Activated T-cell treated with anti-CD3 and anti-CD28 coated beads, Interleukin-2, amount 50 U/mL, for 24 hours (primary cell): Measurements from ENCODE around the gene DST.
"Not testable (repeated sequence)": the region's sequence is repeated elsewhere in the genome, so short reads cannot be mapped to it uniquely, and the experiment has no call there.

ENCODE experiments used
- DNase-seq: peaks from one replicate; pipeline ENCODE4 v3.0.0-alpha.2; 2020
- H3K27ac Mint-ChIP-seq: 2 replicates; pipeline ENCODE4 v1.8.0; 2020; ENCODE audit warnings: mild to moderate bottlenecking, mixed read lengths
- H3K27me3 Mint-ChIP-seq: 2 replicates; pipeline ENCODE4 v1.8.0; 2020; ENCODE audit warnings: mixed read lengths
- H3K36me3 Mint-ChIP-seq: 2 replicates; pipeline ENCODE4 v1.8.0; 2020; ENCODE audit warnings: low read depth, mixed read lengths
- H3K4me1 Mint-ChIP-seq: 2 replicates; pipeline ENCODE4 v1.8.0; 2020; ENCODE audit warnings: low read depth, mixed read lengths
- H3K4me3 Mint-ChIP-seq: 2 replicates; pipeline ENCODE4 v1.8.0; 2020; ENCODE audit warnings: mild to moderate bottlenecking, moderate library complexity, mixed read lengths
- H3K9me3 Mint-ChIP-seq: 2 replicates; pipeline ENCODE4 v1.8.0; 2020; ENCODE audit warnings: mixed read lengths

The DST gene

DNA sequence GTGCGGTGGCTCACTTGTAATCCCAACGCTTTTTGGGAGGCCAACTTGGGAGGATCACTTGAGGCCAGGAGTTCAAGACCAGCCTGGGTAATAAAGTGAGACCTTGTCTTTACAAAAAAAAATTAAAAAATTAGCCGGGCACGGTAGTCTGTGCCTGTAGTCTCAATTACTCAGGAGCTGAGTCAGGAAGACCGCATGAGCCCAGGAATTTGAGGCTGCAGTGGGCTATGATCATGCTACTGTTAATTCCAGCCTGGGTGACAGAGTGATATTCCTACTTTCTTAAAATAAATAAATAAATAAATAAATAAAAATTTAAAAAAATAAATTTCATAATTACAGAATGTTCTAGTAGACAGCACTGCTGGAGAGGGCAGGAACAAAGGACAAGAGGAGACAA is 62.4 kb downstream of the DST start:
- no peak for DNase-seq
- no peak overlapping the region for H3K4me3 Mint-ChIP-seq
- no peaks in the 10 kb centered on the region for H3K36me3 Mint-ChIP-seq
- no peaks in the 10 kb centered on the region for H3K4me1 Mint-ChIP-seq
- H3K9me3 Mint-ChIP-seq = no peaks in the 10 kb centered on the region
- H3K27ac Mint-ChIP-seq = no peak overlapping the region
- H3K27me3 Mint-ChIP-seq = peaks cover 2% of the 10 kb centered on the region

DNA sequence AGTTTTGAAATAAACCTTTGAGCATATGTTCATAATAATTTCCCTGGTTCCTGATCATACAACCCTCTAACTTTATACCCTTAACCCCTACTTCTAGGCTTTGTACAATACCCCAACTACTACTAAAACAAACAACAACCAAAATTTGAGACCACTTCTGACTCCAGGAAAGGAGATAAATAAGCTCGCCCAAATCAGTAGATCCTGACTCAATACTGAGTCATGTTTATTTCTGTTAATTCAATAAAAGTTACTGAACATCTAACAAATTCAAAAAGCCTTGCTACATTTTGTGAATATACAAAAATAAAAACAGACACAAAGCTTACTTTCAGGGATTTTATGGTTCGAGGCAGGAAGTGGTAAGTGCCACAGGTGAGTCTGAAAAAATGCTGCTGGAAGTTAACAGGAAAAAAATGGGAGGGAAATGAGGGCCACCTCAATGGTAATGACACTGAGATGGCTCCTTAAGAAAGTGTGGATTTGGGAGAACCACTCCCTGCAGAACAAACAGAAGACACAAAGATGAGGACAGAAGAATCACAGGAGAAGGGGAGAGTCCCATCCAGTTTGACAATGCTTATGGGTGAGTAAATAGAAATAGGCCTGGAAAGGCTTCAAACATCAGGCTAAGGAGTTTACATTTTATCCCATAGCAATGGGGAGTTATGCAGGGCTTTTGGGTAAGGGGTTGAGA is 63.4 kb downstream of the DST start:
- Mint-ChIP-seq H3K27me3 (peaks cover 2% of the 10 kb centered on the region), H3K4me3 (no peak overlapping the region), H3K9me3 (no peaks in the 10 kb centered on the region)

DNA sequence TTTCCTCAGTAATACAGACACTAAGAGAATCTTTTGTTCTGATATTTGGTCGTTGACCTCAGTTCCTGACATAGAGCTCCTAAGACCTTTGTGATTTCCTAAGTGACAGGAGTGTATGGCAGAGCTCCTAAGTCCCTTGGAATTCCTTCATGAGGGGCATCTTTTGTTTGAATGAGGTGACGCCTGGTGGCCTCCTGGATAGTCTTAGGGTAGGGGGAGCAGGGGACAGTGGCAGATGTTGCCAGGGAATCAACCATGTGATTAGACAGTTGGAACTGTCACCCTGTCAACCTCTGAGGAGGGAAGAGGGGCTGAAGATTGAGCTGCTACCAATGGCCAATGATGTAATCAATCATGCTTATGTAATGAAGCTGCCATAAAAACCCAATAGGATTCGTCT is 67.0 kb downstream of the DST start:
- DNase-seq = no peak
- H3K4me3 Mint-ChIP-seq = no peak overlapping the region
- peaks cover 4% of the 10 kb centered on the region for H3K27me3 Mint-ChIP-seq
- no peaks in the 10 kb centered on the region for H3K36me3 Mint-ChIP-seq
- H3K27ac Mint-ChIP-seq = no peak overlapping the region
- no peaks in the 10 kb centered on the region for H3K4me1 Mint-ChIP-seq
- no peaks in the 10 kb centered on the region for H3K9me3 Mint-ChIP-seq

More for the DNA sequence above, 63.4 kb downstream of the DST start:
- Mint-ChIP-seq H3K36me3 (no peaks in the 10 kb centered on the region), H3K4me1 (no peaks in the 10 kb centered on the region), H3K27ac (no peak overlapping the region)
- DNase-seq = no peak

DNA sequence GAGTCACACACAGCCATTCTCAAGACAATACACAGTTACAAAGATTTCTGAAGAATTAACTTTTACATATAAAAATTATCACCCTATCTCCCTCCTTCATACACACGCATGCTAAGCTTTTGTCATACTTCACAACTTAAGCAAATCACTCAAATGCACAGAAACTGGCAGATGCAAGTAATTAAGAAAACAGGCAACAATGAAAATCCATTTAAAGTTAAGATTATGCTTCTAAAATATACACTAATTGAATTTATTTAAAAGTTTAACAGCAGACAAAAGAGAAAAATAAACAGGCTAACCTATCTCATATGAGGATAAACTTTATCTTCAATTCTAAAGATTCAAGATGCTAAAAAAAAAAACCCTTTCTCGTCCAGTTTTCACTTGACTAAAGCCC is 68.4 kb downstream of the DST start:
- H3K4me1 Mint-ChIP-seq = no peaks in the 10 kb centered on the region
- H3K4me3 Mint-ChIP-seq = no peak overlapping the region
- no peaks in the 10 kb centered on the region for H3K9me3 Mint-ChIP-seq
- no peak overlapping the region for H3K27ac Mint-ChIP-seq
- peaks cover 4% of the 10 kb centered on the region for H3K27me3 Mint-ChIP-seq
- no peak for DNase-seq
- no peaks in the 10 kb centered on the region for H3K36me3 Mint-ChIP-seq

GRCh38 chr6:56573624-56574023 is 69.1 kb downstream of the DST start:
- Mint-ChIP-seq H3K4me3 (no peak overlapping the region), H3K36me3 (no peaks in the 10 kb centered on the region), H3K27me3 (peaks cover 4% of the 10 kb centered on the region), H3K27ac (no peak overlapping the region), H3K4me1 (no peaks in the 10 kb centered on the region), H3K9me3 (no peaks in the 10 kb centered on the region)
- DNase-seq = no peak

- no peak for DNase-seq
- no peaks in the 10 kb centered on the region for H3K9me3 Mint-ChIP-seq
- H3K4me1 Mint-ChIP-seq = no peaks in the 10 kb centered on the region
- H3K27me3 Mint-ChIP-seq = peaks cover 4% of the 10 kb centered on the region
- no peak overlapping the region for H3K4me3 Mint-ChIP-seq
- no peaks in the 10 kb centered on the region for H3K36me3 Mint-ChIP-seq
- no peak overlapping the region for H3K27ac Mint-ChIP-seq
Measured at GRCh38 chr6:56572788-56573471, 69.8 kb downstream of the DST start.

DNA sequence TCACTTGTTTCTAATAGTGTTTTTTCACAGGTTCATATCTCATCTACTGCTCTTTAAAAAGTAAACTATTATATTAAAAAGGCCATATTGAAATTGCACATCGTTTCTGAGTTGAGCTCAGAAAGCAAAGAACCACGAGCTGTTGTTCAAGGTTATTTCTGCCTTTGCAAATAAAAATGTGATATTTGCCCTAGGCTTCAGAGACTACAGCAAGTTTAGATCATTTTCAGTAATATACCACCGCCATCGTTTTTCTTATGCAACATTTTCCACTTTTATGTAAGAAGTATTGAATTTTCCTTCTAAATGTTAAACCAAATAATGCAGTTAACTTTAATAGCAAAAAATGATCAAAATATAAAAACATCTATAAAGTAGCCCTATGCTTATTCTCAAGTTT is 71.1 kb downstream of the DST start:
- H3K4me1 Mint-ChIP-seq = no peaks in the 10 kb centered on the region
- DNase-seq = no peak
- peaks cover 4% of the 10 kb centered on the region for H3K27me3 Mint-ChIP-seq
- H3K27ac Mint-ChIP-seq = no peak overlapping the region
- H3K4me3 Mint-ChIP-seq = no peak overlapping the region
- no peaks in the 10 kb centered on the region for H3K36me3 Mint-ChIP-seq
- H3K9me3 Mint-ChIP-seq = no peaks in the 10 kb centered on the region

DNA sequence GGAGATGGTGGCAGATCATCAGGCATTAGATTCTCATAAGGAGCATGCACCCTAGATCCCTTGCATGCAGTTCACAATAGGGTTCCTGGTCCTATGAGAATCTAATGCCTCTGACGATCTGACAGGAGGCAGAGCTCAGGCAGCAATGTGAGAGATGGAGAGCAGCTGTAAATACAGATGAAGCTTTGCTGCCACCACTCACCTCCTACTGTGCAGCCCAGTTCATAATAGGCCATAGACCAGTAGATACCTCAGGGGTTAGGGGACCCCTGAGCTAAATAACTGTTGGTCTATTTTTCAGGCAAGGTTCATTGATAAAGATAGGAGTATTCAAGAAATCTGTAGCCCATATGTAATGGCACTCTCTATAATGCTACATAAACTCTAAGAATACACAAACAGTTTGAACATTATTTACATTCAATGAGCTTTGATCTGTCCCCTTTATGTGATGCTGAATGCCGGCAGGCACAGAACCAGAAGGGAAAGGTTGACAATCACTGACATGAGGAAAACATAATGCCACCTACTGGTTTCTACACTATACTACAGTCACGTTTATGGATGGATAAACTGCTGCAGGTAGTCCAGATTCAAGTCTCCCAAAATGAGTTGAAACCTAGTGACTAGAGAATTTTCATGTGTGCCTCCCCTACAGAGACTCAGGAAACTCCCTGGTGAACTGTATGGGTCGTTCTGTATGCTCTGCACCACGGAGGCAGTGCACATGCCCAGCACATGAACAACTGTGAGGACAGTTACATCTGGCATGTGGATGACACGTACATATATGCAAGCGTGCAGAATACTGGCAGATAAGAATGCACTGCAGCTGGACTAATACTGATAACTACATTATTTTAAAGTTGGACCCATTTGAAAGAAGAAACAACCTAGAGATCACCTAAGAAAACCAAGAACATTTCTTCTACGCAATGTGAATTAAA is 72.0 kb downstream of the DST start:
- Mint-ChIP-seq H3K27ac (no peak overlapping the region), H3K27me3 (peaks cover 3% of the 10 kb centered on the region), H3K4me3 (no peak overlapping the region), H3K36me3 (no peaks in the 10 kb centered on the region), H3K9me3 (no peaks in the 10 kb centered on the region), H3K4me1 (no peaks in the 10 kb centered on the region)
- DNase-seq = no peak

- H3K27ac Mint-ChIP-seq = no peak overlapping the region
- no peaks in the 10 kb centered on the region for H3K27me3 Mint-ChIP-seq
- no peaks in the 10 kb centered on the region for H3K4me1 Mint-ChIP-seq
- H3K4me3 Mint-ChIP-seq = no peak overlapping the region
- no peaks in the 10 kb centered on the region for H3K36me3 Mint-ChIP-seq
- no peaks in the 10 kb centered on the region for H3K9me3 Mint-ChIP-seq
- no peak for DNase-seq
Measured at GRCh38 chr6:56567501-56567900, 75.2 kb downstream of the DST start.

GRCh38 chr6:56562730-56563129 is 80.0 kb downstream of the DST start:
- H3K27me3 Mint-ChIP-seq, H3K4me3 Mint-ChIP-seq, H3K4me1 Mint-ChIP-seq, H3K9me3 Mint-ChIP-seq, DNase-seq, H3K36me3 Mint-ChIP-seq, H3K27ac Mint-ChIP-seq: not testable (repeated sequence)

- Mint-ChIP-seq H3K9me3 (no peaks in the 10 kb centered on the region), H3K4me3 (no peak overlapping the region)
Measured at GRCh38 chr6:56556751-56557540, 85.7 kb downstream of the DST start.

GRCh38 chr6:56555438-56555872 is 87.2 kb downstream of the DST start:
- H3K4me3 Mint-ChIP-seq = no peak overlapping the region
- no peaks in the 10 kb centered on the region for H3K4me1 Mint-ChIP-seq
- no peak for DNase-seq
- H3K36me3 Mint-ChIP-seq = no peaks in the 10 kb centered on the region
- no peaks in the 10 kb centered on the region for H3K27me3 Mint-ChIP-seq
- H3K27ac Mint-ChIP-seq = no peak overlapping the region
- no peaks in the 10 kb centered on the region for H3K9me3 Mint-ChIP-seq

More at GRCh38 chr6:56556751-56557540, 85.7 kb downstream of the DST start:
- Mint-ChIP-seq H3K27me3 (no peaks in the 10 kb centered on the region), H3K4me1 (no peaks in the 10 kb centered on the region), H3K36me3 (no peaks in the 10 kb centered on the region), H3K27ac (no peak overlapping the region)
- no peak for DNase-seq

- Mint-ChIP-seq H3K27ac (no peak overlapping the region), H3K4me1 (peaks cover 2% of the 10 kb centered on the region), H3K9me3 (no peaks in the 10 kb centered on the region), H3K36me3 (no peaks in the 10 kb centered on the region), H3K27me3 (no peaks in the 10 kb centered on the region), H3K4me3 (no peak overlapping the region)
- no peak for DNase-seq
Measured at GRCh38 chr6:56552187-56553130, 90.2 kb downstream of the DST start.
